HG03097 (cell line): ENCODE data around the gene OS9.

Experiments used
- ATAC-seq: cut with Tn5 transposase; IDR thresholded peaks from one replicate; pipeline ENCODE4 v1.9.1; 2021; ENCODE audit not compliant: unreplicated experiment, low FRiP score

OS9 gene

DNA sequence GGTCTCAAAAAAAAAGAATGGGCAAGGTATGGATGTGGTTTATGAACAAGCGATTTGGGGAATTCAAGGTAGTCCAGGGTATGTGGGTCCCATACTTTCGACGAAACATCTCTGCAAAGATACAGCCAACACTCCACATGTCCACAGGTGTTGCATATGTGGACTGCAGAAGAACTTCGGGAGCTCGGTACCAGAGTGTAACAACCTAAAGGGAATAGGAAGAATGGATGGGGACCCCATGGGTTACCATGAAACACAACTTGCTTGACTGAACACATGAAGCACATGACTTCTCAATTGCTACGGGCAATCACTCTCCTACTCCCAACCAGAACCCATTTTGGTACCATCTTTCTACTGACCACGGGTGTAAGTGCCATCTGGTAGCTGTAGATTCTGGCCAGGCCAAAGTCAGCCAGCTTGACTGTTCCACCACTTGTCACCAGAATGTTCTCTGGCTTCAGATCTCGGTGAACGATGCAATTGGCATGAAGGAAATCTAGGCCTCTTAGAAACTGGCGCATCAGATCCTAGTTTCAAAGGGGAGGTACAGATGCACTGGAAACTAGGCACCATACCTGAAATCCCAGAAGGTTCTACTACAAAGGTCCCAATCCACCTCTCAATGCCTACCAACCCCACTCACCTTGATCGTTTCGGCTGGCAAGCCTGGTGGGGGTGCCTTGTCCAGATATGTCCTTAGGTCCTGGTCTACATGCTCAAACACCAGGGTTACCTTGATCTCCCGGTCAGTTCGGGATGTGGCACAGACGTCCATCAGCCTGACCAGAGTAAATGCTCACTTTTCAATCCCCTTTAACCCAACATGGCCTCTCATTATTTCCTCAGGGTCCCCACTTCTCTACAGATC lies 56.9 kb downstream of the OS9 start:
- ATAC-seq, result no peak

DNA sequence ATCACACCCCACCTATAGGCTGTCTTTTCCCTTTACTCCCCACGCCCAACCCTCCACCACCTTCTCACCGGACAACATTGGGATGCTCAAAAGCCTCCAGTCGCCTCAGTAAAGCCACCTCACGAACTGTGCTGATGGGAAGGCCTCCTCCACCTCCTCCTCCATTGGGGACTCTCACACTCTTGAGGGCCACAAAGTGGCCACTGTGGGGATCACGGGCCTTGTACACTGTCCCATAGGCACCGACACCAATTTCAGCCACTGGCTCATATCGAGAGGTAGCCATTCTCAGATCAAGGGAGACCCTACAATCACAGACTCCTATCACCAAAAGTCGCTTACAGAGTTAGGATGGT lies 57.5 kb downstream of the OS9 start:
- no peak for ATAC-seq

DNA sequence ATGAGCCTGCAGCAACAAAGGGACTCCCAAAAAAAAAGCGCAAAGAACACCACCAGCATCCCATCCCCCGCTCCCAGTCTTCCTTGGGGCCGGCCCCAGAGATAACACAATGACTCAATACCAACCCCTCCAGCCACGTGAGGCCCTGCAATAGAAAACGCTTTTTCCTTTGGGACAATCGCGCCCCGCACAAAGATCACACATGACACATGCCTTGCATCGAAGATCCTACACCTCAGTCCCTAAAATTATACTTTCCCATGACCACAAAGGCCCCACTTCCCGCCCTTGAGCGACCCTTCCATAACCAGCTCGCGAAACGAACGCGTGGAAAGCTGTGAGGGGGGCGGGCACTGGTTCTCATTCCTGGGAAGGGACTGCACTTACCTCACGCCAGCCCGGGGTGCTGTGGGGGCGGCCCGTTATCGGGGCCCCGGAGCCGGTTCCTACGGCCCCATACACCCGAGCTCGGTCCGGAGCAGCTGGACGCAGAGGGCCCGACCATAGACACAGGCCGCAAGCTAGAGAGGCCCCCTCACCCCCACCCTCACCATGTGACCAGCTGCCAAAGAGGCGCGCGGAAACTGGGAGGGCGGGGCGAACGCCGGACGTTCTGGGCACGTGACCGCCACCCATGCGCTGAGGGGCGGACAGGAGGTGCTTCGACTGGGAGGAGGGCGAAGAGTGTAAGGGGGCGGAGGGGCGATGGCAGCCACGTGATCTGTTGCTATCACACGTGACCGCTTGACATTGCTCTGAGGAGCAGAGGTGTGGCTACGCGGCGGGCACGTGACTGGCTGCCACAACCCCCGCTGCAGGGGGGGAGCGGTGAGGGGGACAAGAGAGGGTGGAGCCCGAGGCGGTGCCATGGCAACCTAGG lies 58.1 kb downstream of the OS9 start, which contains the start of gene CDK4:
CDK4 (minus strand) TSS at position 523 of the 880 bp plus-strand sequence. CDS start 593 bp downstream, outside the sequence.
- ATAC-seq, result peak; percentile 71

DNA sequence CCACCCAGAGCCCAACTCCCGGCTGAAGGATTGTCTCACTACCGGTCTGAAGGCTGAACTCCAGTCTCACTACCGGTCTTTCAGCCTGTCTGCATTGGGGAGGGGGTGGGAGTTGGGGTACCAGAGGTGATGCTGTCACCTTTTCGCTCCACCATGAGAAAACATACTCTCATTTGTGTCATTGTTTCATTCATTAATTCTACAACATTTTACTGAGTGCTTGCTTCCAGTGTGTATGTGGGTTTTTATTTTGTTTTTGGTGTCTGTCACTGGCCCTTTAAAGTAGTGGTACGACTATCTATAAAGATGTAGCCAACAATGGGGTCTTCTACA lies 58.7 kb downstream of the OS9 start:
- no peak for ATAC-seq

DNA sequence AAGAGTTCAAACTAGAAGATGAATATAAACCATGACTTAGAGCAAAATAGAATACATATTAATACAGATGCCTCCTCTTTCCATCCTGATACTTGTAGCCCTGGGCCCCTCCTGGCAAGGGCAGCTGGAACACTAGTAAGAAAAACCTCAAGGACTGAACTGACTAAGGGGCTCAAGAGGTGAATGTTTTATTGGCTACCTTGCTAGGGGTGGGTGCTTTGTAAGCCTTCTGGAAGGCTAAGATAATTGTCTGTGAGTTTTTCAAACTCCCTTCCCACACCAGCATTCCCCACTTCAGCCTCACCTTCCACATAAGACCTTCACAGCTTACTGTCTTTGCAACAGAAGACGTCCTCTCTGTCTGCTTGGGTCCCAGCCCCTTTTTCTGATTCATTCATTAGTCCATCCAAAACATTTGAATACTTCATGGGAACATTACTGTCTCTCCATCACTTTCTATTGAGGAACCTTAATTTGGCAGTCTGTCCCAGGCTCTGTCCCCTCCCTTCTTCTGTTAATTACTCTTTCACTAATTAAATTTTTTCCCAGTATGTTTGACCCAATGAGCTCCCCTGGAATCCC lies 59.9 kb downstream of the OS9 start:
- no peak for ATAC-seq

DNA sequence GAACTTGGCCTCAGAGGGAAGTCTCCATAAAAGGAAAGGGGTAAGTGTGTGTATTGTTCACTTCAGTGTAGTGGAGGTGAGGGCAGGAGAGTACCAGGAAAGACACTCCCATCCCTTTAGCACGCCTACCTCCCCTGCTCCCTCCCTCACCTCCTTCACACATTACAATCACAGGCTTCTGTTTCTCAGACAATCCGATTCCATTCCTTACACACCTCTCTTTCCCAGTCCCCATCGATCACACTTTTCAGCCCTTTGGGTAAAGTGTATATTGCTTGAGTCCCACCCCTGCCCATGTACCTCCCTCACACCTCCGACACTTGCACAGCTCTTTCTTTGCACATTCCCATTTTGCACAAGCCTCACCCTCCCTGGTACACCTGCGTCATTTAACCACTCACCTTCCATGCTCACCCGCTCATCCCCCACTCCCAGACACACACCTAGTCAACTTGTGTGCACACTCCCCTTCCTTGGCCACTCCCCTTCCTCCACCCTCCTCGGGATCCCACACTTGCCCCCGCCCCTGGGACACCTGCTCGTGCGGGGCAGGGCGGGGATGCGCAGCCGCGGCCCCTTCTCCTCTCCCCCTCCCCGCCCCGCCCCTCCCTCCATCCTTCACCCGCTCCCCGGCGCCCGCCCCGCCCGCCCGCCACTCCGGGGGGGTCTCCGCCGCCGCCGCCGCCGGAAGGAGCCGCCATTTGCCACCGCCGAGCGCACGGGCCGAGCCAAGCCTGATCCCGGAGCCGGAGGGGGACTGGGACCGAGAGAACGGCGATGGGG lies 60.7 kb downstream of the OS9 start, which contains the start of gene MARCHF9:
MARCHF9 (plus strand) TSS at position 693 of the 783 bp plus-strand sequence. CDS start 426 bp downstream, outside the sequence.
- peak; percentile 23 for ATAC-seq

DNA sequence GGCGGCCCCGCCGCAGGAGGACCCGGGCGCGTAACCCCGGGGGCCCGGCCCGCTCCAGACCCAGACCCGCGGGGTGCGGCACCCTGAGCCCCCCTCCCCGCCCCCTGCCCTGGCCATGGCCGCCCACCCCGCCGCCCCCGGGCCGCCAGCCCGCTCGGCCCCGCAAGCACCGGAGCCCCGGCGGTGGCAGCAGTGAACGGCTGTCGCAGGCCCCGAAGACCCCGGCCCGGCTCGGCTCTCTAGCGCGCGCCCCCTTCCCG lies 61.2 kb downstream of the OS9 start:
- ATAC-seq, result no peak

DNA sequence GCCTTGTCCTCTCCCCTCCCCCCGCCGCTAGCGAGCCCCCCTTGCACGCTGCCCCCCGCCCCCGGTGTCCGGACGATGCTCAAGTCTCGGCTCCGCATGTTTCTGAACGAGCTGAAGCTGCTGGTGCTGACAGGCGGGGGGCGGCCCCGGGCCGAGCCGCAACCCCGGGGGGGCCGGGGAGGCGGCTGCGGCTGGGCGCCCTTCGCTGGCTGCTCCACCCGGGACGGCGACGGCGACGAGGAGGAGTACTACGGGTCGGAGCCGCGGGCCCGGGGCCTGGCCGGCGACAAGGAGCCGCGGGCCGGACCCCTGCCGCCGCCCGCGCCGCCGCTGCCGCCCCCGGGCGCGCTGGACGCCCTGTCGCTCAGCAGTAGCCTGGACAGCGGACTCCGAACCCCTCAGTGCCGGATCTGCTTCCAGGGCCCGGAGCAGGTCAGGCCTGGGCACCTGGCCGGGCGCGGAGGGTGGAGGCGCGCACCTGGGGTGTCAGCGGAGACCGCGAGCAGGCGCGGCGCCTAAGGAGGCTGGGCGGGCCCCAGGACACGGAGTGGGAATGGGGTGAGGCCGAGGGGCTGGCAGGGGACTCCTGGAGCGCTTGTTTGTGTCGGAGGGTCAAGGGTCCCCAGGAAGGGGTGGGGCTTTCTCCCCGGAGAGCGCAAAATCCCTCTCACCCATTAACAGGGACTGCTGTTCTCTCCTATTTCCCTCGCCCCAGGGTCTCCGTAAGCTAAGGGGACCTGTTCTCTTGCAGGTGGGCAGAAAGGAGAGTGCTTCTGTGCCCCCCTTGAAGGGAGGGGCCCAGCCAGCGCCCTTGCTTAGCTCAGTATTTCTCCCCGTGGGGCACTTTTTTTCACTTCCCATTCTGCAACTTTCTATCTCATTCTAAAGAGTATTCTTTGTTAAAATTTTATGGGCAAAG lies 61.8 kb downstream of the OS9 start:
- no peak for ATAC-seq

DNA sequence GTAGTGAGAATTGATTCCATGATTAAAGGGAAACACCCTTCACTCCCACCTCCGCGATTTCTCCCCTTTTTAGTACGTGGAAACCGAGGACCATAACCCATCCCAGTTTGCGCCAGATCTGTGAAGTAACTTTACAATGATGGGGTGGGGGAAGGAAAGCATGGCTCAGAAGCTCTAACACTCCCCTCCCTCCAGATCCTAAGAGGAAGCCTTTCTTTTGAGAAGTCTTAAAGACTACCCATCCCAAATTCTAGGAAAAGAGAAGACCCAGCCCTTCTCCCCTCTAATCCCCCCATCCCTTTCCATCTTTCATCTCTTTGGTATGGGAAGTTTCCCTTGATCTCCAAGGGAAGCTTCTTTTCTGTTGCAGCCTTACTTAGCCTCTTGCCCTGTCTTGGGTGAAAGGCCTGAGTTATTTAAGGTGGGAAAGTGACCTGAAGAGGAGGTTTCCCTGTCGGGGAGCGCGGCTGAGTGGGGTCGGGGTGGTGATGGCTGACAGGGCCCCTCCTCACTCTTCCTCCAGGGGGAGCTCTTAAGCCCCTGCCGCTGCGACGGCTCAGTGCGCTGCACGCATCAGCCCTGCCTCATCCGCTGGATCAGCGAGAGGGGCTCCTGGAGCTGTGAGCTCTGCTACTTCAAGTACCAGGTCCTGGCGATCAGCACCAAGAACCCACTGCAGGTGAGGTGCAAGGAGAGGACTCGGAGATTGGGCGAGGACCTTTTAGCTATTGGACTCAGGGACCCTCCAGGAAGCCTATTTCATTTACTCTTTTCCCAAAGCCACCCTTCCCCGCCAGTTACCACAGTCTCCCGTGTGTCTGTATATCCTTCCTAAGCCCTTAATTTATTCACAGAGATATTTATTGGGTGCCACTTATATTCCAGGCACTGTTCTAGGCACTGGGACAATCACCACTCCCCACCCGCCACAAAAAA lies 62.7 kb downstream of the OS9 start:
- no peak for ATAC-seq

DNA sequence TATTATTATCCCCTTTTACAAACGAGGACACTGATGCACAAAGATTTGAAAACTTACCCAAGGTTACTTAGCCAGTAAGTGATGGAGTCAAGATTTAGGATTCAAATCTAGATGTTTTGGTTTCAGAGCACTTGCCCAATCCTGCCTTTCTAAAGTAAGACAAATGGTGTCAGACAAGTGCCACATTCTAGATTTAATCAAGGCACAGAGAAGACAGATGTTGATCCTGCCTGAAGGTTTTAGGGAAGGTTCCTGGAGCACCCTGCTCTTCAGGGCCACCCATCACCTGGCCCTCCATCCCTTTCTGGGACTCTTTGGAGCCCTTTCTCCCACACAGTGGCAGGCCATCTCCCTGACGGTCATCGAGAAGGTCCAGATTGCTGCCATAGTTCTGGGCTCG lies 63.8 kb downstream of the OS9 start:
- no peak for ATAC-seq

DNA sequence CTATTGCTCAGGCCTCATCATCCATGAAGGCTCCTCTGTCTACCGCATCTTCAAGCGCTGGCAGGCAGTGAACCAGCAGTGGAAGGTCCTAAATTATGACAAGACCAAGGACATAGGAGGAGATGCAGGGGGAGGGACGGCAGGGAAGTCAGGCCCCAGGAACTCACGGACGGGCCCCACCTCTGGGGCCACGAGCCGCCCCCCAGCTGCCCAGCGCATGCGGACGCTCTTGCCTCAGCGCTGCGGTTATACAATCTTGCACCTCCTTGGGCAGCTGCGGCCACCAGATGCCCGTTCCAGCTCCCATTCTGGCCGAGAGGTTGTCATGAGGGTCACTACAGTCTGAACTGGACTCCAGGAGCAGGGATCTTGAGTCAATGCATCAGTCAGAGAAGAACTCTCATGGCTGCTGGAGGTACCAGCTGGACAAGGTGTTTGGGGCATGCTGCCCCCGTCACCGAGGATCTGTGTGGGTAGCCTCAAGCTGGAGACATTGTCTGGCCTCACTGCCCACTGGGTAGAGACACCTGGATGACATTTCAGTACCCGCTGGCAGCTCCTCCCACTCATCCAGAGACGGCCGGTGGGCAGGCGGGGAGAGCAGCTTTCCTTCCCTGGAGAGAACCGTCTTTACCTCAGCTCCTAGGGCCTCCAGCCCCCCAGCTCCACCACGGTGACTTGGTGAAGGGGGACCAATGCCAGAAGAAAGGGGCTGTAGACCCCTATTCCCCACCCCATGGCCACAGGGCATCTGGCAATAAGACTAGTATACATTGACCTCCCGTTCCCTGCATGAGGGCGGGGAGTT lies 64.8 kb downstream of the OS9 start:
- no peak for ATAC-seq

DNA sequence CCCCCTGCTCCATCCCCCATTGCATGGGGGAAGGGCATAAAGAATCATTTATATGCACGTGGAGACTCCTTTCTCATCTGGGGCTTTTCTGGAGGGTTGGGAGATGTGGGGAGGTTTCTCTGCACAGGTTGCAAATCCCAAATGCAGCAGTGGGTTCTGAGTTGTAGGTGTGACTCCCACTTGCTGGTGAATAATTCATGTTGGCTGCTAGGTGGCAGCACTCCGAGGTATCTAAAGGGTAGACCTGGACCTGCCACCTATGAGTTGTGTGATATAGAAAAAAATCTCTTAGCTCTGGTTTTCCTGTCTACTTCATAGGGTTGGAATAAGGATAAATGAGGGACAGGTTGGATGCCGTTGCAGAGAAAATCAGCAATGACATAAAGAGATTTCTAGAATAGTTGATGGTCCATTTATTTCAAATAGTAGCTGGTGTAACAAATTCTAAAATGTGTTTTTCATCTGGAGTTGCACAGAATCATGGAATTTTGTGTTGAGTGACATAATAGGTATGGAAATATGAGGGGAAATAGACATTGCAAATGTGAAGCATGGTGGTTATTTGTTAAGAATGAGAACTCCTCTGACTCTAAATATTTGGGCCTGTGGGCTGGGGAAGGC lies 65.5 kb downstream of the OS9 start:
- no peak for ATAC-seq

DNA sequence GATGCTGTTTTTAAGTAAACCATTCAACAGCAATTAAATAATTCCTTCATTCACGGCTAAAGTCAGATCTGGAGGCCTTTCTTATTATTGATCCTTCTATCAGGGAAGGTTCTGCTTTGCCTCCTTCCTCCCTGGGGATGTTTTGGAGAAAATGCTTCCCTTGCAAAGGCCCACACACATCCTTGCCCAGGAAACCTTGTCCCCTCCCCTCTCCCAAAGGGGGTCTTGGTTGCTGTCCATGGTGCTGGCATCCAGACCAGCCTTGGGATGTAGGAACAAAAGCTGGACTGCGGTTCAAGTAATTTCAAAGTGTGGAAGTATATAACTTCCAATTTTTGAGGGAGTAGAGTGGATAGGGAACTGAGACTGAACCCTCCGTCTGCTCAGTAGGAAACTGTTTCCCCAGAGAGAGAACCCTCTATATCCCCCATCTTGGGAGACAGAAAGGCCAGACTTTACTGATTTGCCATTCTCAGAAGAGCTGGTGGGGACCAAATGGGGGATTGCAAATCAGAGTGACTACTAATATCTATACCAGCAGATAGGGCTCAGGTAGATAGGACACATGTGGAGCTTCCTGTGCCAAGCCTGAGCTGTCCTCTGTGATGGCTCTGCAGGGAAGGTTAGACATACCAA lies 66.5 kb downstream of the OS9 start:
- no peak for ATAC-seq

DNA sequence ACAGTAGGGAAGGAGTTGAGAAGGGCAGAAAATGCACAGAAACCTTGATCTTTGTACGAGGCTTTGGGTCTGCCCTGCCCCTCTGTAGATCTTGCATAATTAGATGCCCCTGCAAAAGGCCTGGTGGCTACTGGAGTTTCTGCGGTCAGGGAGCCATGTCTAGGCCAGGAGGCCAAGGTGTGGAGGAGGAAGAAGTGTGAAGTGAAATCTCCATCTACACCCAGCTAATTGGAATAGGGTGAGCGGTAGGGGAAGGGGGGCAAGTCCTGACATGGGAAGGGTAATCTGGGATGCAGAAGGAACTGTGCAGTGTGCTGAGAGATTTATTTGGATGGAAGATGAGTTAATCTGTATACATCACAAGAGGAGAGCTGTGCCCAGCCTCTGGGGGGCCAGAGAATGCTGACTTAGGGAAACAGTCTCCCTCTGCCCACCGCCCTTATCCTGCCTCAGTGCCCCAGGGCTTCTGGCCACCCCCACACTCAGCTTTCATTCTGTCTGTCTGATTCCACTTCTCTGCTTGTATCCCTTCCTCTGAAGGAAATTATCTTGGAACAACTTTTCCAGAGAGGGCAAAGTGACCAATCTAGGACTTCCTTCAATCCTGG lies 67.6 kb downstream of the OS9 start:
- ATAC-seq, result no peak

DNA sequence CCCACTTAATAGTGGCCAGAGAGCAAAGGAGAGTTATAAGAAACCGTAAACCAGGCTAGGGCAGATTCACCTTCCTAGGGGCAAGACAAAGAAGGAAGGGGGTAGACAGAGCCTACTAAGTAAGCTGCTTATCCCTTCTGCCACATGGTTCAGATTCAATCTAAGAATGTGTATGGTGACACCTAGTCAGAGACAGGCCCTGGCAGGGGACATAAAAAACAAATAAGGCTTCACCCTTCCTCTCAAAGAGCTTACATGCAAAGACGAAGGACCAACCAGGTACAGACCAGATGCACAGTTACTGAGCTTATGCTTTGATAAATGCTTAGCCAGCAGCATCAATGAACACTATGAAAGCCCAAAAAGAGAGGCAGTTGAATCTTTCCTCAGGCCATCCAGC lies 68.5 kb downstream of the OS9 start:
- ATAC-seq, result no peak

DNA sequence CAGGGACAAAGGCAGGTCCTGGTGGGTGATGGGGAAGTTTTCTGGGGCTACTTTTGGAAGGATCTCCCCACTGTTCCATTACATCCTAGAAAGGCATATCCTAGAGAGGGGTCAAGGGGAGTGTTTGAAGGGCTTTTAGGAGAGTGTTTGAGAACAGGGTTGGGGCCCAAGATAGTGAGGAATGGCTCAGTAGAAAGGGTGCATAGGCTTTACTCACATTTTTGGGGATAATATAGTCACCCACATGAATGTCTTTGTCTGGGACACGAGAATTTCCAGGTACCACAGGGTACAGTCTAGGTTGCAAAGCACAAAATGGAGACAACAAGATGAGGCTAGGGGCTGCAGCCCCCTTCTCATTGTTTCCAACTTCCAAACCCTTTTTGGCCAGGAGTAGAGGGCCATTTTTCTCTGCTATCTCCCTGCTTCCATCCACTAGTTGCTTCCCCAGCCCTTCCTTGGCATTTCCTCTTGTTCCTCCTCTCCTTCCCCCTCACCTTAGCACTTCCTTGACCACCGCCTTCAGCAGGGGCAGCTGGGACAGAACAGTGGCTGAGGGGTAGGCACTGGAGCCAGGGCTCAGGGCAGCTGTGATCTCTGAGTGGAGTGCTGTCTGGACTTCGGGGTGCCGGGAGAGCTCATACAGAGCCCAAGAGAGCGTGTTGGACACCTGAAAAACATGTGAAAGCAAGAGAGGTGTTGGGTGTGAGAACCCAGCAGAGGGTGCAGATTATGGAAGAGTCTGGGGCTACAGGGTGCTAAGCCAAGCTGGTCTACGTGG lies 70.1 kb downstream of the OS9 start:
- no peak for ATAC-seq
